HG03460 (cell line): Measurements from ENCODE around the gene ELAVL1.

Experiments used
- ATAC-seq: cut with Tn5 transposase; IDR thresholded peaks from one replicate; pipeline ENCODE4 v1.9.1; 2021; ENCODE audit not compliant: unreplicated experiment

The ELAVL1 gene

DNA sequence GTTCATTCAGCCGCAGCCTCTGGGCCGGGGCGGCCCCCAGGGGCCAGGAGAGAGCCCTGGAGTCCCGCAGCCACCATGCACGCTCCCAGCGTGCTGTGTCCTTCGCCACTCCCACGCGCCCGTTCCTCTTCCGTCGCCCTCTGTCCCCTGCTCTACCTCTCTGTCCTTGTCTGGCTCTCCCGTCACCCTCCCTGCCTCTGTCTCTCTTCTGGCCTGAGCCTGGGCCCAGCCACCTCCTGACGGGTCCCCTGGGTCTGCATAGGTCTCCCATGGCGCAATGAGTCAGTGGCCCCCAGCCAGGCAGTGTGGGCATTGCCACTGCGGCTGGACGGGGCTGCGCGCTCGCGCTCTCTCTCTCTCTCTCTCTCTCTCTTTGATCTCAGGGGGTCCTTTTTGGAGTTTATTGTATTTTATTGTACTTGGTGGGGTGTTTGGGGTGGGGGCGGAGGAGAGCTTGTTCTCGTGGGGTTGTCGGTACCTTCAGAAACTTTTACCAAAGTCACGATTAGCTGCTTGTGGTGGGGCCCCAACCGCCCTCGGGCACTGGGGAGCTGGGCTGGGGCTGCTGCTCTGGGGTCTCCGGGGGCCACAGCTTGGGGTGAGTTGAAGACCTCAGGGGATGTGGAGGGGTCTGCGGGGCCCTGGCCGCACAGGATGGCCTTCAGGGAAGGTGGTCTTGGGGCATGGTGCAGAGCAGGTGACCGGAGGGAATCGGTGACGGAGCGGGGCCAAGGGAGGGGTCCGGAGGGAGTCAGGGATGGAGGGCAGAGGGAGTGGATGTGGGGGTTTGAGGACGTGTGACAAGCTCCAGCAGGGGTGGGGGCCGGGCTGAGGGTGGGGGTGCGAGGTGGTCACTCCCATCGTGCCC, 92.5 kb downstream of the ELAVL1 start:
- no peak for ATAC-seq

DNA sequence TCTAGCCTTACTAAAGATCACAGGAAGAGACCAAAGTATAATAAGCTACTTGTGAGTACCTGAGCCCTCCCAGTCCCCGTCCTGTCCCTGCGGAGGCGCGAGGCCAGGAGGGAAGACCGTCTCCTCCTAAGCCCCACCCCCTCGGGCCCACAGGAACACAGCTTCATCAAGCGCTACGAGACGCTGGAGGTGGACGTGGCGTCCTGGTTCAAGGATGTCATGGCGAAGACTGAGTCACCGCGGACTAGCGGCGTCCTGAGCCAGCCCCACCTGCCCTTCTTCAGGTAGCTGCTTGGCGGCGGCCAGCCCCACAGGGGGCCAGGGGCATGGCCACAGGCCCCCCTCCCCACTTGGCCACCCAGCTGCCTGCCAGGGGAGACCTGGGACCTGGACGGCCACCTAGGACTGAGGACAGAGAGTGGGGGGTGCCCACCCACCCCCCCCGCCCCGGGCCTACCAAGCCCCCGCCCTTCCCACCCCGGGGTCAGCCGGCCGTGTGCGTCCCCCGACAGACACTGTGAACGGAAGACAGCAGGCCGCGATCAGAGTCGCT, 93.2 kb downstream of the ELAVL1 start:
- no peak for ATAC-seq

DNA sequence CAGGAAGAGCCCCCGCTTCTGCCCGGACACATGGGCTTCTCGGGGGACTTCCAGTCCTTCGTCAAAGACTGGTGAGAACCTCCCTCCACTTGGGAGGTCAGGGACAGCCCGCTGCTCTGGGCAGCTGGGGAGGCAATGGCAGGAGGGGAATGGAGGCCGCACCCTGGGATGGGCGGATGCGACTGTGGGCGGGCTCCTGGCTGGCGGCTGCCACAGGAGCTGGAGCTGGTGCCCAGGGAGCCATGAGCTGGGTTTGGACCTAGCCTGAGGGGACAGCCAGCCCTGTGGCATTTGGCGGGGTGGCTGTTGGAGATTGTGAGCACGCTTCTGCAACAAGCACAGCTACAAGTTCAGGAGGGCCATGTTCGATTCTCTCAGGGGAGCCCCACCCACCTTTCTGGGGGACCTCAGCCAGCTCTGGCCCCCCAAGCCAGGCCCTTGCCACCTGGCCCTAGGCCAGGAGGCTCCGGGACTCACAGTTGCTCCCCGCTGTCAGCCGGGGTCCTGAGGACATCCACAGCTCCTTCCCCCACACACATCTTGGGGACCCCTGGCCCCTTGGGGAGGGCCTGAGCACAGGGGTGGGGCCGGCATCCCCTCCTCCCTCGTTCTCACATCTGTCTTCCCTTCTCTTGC, 93.8 kb downstream of the ELAVL1 start:
- no peak for ATAC-seq

DNA sequence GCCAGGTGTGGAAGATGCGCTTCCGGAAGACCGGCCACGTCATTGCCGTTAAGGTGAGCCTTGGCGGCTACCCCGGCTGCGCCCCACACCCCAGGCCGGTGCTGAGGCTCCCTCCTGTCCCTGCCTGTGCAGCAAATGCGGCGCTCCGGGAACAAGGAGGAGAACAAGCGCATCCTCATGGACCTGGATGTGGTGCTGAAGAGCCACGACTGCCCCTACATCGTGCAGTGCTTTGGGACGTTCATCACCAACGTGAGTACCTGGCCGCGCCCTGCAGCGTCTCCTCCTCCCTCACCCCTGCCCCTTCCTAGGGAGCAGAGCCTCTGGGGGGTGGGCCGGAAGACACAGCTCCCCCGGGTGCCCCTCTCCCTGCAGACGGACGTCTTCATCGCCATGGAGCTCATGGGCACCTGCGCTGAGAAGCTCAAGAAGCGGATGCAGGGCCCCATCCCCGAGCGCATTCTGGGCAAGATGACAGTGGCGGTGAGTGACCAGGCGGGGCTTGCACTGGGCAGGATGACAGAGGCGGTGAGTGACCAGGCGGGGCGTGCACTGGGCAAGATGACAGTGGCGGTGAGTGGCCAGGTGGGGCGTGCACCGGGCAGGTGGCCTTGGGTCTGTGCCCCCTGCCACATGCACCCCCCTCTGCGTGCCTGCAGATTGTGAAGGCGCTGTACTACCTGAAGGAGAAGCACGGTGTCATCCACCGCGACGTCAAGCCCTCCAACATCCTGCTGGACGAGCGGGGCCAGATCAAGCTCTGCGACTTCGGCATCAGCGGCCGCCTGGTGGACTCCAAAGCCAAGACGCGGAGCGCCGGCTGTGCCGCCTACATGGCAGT, 94.9 kb downstream of the ELAVL1 start:
- no peak for ATAC-seq

DNA sequence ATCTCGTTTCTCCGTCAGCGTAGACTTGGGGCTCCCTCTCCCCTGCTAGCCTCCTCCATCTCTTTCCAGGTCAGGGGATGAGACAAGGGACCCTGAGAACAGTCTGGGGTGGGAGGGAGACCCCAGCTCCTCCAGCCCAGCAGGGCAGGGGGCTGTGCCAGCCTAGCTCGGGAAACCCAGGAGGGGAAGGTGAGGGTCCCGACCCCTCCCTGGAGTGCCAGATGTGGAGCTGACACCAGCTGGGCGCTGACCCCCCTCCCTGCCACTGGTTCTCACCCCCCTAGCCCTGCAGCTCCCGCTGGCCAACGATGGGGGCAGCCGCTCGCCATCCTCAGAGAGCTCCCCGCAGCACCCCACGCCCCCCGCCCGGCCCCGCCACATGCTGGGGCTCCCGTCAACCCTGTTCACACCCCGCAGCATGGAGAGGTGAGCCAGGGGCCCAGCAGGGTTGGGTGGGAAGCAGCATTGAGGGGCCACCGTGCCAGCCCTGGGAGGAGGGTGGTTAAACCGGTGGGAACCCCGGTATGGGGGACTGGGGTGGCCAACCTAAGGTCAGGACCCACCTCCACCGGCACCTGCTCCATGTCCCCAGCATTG, 95.9 kb downstream of the ELAVL1 start:
- no peak for ATAC-seq

DNA sequence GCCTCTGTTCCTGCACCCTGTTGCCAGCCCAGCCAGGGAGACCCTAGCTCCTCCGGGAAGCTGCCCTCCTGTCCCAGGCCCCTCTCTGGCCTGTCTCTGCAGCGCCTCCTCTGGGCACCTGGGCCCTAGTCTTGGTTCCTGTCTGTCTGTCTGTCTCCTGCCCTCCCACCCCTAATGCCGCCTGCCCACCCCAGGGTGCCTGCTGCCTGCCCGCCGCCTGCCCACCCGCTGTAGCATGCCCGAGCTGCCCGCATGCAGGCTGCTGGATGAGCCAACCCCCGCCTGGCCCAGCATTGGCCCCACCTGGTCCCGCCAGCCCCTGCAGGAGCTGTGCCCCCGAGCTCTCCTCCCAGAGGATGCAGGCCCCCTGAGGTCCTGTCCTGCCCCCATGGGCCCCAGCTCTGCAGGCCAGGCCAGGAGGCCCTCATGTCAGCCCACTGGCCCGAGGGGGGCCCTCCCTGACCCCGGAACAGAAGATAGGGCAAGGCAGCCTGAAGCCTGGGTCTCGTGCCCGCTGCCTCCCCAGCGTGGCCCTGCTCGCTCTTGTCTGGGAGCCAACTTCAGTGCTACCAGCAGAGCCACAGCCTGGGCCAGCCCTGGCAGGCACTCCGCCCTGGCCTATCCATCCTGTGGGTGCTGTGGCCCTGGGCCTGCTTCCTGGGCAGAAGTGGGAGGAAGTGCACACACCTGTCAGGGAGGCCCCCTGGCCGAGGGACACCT, 96.5 kb downstream of the ELAVL1 start:
- no peak for ATAC-seq
